T follicular helper cell (primary cell): Measurements from ENCODE around the gene SRP9.
"Not testable (repeated sequence)": the region's sequence is repeated elsewhere in the genome, so short reads cannot be mapped to it uniquely, and the experiment has no call there.

Experiments
- DNase-seq: peaks from one replicate; pipeline ENCODE4 v3.0.0-alpha.2; 2020; ENCODE audit warnings: low read depth

SRP9 gene

GRCh38 chr1:225814381-225814780, 36.8 kb downstream of the SRP9 start:
- DNase-seq = no peak

DNA sequence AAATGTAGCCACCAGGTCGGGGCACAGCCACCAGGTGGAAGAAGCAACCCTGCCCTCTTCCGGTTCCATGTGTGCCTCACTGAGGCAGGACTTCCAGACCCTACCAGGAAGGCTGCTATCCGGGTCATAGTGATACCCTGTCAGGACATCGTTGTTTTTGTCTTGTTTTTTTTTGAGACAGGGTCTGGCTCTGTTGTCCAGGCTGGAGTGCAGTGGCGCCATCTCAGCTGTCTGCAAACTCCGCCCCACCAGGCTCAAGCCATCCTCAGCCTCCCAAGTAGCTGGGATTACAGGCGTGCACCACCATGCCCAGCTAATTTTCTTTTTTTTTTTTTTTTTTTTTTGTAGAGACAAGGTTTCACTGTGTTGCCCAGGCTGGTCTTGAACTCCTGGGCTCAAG, 37.5 kb downstream of the SRP9 start:
- not testable (repeated sequence) for DNase-seq

GRCh38 chr1:225815526-225816178, 38.0 kb downstream of the SRP9 start:
- DNase-seq = no peak

DNA sequence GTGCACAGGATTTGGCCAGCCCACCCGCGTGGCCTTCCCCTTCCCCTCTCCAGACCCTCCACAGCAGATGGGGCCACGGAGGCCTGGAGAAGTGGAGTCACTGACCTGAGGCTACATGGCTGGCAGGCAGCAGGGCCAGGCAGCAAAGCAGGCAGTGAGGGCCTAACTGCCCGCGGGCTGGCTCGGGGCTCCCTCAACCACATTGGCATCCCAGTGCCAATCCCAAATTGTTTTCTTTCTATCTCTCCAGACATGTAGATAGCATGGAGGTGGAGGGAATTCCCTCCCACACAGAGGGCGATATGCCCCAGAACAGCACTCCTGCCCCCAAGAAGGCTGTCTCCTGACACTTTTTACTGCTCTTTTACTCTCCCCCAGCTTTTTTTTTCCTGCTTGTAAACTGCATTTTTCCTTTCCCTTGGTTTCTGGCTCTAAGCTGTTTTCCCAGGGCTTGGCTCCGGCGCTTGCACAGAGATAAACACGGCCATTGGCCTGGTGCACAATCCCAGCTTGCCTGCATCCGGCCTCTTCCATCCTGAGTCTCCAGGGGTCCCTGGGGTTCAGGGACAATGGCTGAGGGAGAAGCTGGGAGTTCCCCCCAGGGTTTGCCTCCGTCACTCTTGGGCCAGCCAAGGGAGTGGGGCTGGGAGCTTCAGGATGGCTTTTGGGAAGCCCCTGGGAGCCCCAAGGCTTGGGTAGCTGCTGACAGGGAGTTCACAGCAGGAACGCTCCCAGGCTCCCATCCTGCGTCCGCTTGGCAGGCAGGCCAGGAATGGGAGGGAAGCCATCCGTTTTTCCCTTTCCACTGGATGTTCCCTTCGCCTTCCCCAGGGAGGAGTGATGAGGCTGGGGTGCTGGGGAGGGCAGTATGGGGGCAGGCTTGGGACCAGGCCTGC, 39.3 kb downstream of the SRP9 start:
- DNase-seq = no peak

DNA sequence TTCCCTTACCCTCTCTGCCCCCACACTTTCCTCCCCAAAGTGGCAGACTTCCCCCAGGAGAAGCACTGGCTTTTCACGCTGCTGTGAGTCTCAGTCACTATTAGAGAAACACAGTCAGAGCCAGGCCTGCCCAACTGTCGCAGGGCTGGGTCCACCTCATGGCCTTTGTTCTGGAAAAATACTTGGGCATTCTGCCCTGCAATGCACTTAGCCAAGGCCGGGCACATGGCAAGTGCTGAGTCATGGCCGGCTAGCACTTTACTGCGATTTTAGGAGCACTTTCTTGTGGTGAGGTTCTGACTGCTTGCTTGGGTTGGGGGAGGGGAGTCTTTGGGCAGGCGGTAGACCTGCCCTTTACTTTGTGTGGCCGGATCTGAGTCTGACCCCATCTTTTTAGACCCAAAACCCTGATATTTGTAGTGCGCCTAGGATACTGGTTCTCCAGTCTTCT, 40.0 kb downstream of the SRP9 start:
- DNase-seq = no peak

DNA sequence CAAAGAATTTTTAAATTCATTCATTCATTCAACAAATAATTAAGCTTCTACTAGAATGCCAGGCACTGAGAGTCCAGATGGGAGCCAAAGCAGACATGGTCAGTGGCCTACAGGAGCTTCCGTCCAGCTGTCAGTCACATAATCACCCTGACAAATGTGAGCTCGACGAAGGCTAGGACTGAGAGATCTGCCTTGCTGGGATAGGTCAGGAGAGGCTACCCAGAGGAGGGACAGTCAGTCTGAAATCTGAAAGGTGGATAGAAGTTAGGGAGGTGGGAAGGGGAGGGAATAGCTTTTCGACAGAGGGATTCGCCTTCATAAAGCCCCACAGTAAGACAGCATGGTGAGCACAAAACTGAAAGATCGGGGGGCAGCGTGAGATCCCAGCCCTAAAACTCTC, 40.6 kb downstream of the SRP9 start:
- no peak for DNase-seq

DNA sequence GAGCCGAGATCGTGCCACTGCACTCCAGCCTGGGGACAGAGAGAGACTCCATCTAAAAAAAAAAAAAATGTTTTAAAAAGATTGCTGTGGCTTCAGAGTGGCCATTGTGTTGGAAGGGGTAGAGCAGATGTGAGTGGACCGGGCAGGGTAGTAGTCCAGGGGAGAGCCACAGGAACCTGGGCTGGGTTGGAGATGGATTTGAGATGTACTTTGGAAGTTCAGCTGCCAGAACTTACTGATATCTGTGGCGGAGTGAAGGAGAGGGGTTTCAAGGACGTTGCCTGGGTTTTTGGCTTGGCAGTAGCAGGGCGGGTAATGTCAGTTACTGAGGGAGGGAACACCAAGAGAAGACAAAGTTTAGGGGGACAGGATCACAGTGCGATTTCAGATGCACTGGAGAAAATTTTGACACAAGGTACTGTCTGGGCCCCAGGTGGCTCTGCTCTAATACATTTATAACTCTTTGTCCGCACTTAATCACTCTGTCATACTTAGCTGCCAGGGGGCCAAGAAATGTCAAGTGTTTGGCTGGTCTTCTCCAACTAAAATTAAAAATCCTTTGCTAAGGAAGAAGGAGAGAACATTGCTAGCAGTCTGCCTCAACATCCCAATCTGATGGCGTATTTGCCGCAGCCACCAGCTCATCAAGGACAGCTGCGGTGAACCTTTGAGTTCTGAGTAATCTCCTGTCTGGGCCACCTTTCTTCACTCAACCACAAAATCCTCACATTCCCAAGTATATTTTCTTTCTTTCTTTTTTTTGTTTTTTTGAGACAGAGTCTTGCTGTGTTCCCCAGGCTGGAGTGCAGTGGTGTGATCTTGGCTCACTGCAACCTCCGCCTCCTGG, 41.9 kb downstream of the SRP9 start:
- no peak for DNase-seq

- no peak for DNase-seq
Observed at GRCh38 chr1:225820522-225821120, 43.0 kb downstream of the SRP9 start.

DNA sequence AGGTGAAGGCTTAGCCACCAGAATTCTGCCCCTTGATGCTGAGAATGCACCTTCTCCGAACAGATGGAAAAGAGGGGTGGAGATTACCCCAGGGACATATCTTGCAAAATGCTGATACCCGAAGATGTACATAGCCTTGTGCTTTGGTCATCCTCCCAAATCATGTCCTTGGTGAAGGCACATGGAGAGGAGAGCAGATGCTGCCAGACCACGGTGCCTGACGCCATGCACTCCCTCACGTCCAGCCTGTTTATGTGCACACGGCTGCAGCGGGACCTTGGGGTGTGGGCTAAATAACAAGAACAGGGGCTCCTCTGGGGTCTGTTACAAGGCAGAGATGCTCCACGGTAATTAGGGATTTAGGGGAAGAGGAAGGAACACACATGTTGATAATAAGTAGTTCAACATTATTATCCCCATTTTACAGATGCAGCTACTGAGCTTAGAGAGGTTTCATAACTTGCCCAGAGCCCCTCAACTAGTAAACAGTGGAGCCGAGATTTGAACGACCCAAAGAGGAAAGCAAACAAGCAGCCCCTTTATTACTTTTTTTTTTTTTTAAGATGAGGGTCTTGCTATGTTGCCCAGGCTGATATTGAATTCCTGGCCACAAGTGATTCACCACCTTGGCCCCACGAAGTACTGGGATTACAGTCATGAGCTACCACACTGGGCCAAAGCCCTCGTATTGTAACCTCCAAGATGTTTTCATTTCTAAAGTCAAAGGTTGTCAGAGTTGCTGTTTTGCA, 45.2 kb downstream of the SRP9 start:
- DNase-seq = no peak

- DNase-seq = no peak
Observed at GRCh38 chr1:225823811-225824261, 46.2 kb downstream of the SRP9 start.

- DNase-seq = no peak
Observed at GRCh38 chr1:225824533-225824941, 46.9 kb downstream of the SRP9 start.

DNA sequence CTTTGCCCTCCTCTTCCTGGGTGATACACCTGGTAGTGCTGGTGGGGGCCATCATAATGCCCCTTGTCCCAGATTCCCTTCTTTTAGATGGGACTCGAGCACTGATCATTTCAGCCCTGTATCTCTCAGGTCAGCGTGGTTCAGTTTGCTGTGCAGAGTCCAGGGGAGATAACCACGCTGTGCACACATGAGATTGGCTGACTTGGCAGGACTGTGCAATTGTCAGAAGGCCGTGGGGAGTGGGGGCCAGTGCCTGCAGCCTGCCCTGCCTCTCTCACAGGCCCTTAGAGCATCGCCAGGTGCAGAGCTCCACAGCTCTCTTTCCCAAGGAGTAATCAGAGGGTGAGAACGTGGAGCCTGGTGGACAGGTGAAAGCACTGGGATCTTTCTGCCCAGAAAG, 47.5 kb downstream of the SRP9 start:
- no peak for DNase-seq

DNA sequence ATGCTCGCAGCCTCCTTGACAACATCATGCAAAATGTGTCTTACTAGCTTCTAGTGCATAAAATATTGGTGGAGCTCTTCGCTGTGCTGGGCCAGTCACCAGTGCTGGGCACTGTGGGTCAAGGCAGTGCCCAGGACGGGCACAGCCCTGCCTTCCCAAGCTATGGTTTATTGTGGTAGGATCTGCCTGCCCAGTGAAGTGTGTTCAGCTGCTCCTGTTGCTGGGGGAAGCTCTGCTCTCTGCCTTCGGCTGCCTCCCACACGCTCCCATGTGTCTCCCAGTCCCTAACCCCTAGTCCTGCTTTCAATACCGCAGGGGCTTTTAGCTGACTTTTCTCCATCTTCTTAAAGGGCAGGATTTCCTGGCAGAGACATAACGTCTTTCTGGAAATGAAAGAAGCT, 48.0 kb downstream of the SRP9 start:
- no peak for DNase-seq

DNA sequence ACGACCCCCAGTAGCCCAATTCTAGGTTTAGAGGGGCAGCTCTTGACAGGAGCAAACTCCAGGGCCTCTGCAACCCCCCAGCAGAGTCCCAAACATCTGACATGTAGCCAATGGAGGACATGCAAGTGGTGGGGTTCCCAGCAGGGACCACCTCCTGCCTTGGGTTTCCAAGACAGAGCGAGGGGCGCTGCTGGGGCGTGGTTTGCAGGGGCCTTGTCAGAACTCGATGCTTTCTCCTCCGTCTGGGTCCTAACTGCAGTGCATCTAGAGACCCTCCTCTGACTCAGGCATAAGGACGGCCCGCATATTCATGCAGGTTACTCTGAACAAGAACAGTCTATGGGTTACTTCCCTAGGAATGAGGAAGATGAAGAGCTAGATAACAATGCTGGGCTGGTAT, 49.5 kb downstream of the SRP9 start:
- DNase-seq = no peak

- DNase-seq = no peak
Observed at GRCh38 chr1:225828706-225829345, 51.2 kb downstream of the SRP9 start.

DNA sequence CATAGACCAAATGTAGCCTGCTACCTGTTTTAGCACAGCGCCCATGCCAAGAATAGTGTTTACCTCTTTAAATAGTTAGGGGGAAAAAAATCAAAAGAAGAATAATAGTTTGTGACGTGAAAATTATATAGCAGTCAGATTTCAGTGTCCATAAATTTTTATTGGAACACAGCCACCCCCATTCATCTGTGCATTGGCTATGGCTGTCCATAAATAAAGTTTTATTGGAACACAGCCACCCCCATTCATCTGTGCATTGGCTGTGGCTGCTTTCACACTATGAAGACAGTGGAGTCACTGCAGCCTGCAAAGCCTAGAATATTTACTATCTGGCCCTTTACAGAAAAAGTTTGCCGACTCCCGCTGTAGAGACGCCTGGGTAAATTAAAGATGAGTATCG, 53.2 kb downstream of the SRP9 start:
- DNase-seq = no peak

- DNase-seq = no peak
Observed at GRCh38 chr1:225834417-225835329, 57.0 kb downstream of the SRP9 start.

DNA sequence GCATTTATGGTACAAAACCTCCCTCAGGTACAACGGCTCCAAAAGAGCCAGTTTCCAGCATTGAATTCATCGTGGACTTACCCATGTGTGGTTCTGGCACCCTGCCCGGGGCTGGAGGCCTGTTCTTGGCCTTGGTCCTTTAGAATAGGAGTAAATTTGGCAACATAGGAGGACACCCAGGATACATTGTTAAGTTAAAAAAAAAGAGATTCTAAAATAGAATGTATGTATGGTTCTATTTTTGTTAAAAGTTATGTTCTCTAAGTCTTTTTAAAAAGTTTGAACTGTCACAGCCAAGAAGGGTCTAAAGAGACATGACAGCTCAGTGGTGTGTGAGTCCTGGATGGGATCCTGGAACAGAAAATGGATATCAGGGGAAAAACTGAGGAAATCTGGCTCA, 58.2 kb downstream of the SRP9 start:
- DNase-seq = no peak

- DNase-seq = not testable (repeated sequence)
Observed at GRCh38 chr1:225836296-225836695, 58.7 kb downstream of the SRP9 start.

- no peak for DNase-seq
Observed at GRCh38 chr1:225838793-225839192, 61.2 kb downstream of the SRP9 start.
